ENCODE results near the gene GAD1.

GAD1 gene

GRCh38 chr2:170771421-170771937 lies 45.2 kb upstream of the GAD1 start:
- TF ChIP-seq EZH2phosphoT487 (IDR thresholded peaks at IDR 0.05; ENCODE audit: borderline replicate concordance) (no peak), CTCF (conservative IDR thresholded peaks at IDR 0.05; ENCODE audit: low read length) (no peak)

GRCh38 chr2:170772295-170772694 lies 44.4 kb upstream of the GAD1 start:
- Histone ChIP-seq H2AFZ (ENCODE audit: low read length) (no peak overlapping the region), H3K36me3 (ENCODE audit: insufficient read depth, low read length) (no peaks in the 10 kb centered on the region), H3K9ac (ENCODE audit: low read depth, low read length, poor library complexity, severe bottlenecking) (no peak overlapping the region), H3K4me2 (ENCODE audit: low read depth, low read length, poor library complexity, severe bottlenecking) (no peak overlapping the region), H3K4me1 (ENCODE audit: insufficient read depth, low read length, poor library complexity, severe bottlenecking) (no peaks in the 10 kb centered on the region), H3K9me2 (replicated peaks; ENCODE audit: low read depth, low read length) (no peaks in the 10 kb centered on the region), H3K4me3 (ENCODE audit: low read length, poor library complexity, severe bottlenecking) (no peak overlapping the region), H3K79me2 (ENCODE audit: insufficient read depth, low read length) (no peaks in the 10 kb centered on the region), H3F3A (ENCODE audit: low read depth) (no peaks in the 10 kb centered on the region), H3K27me3 (ENCODE audit: insufficient read depth, low read length, poor library complexity, severe bottlenecking) (no peaks in the 10 kb centered on the region), H3K9me3 (ENCODE audit: insufficient read depth, low read depth, low read length) (no peaks in the 10 kb centered on the region), H4K20me1 (ENCODE audit: insufficient read depth, low read length, poor library complexity, severe bottlenecking) (no peaks in the 10 kb centered on the region)
- no peak for TF ChIP-seq CTCF (conservative IDR thresholded peaks at IDR 0.05; ENCODE audit: low read length)
- no peak for TF ChIP-seq EZH2phosphoT487 (IDR thresholded peaks at IDR 0.05; ENCODE audit: borderline replicate concordance)

More at GRCh38 chr2:170771421-170771937, 45.2 kb upstream of the GAD1 start:
- Histone ChIP-seq H3K27me3 (ENCODE audit: insufficient read depth, low read length, poor library complexity, severe bottlenecking) (no peaks in the 10 kb centered on the region), H3K4me3 (ENCODE audit: low read length, poor library complexity, severe bottlenecking) (no peak overlapping the region), H3K4me1 (ENCODE audit: insufficient read depth, low read length, poor library complexity, severe bottlenecking) (no peaks in the 10 kb centered on the region), H3K4me2 (ENCODE audit: low read depth, low read length, poor library complexity, severe bottlenecking) (no peak overlapping the region), H3K79me2 (ENCODE audit: insufficient read depth, low read length) (no peaks in the 10 kb centered on the region), H4K20me1 (ENCODE audit: insufficient read depth, low read length, poor library complexity, severe bottlenecking) (no peaks in the 10 kb centered on the region), H3K9me3 (ENCODE audit: insufficient read depth, low read depth, low read length) (no peaks in the 10 kb centered on the region), H3K9me2 (replicated peaks; ENCODE audit: low read depth, low read length) (no peaks in the 10 kb centered on the region), H2AFZ (ENCODE audit: low read length) (no peak overlapping the region), H3F3A (ENCODE audit: low read depth) (no peaks in the 10 kb centered on the region), H3K9ac (ENCODE audit: low read depth, low read length, poor library complexity, severe bottlenecking) (no peak overlapping the region), H3K36me3 (ENCODE audit: insufficient read depth, low read length) (no peaks in the 10 kb centered on the region)

- Histone ChIP-seq H3K36me3 (ENCODE audit: insufficient read depth, low read length) (no peaks in the 10 kb centered on the region), H2AFZ (ENCODE audit: low read length) (no peak overlapping the region), H3K4me3 (ENCODE audit: low read length, poor library complexity, severe bottlenecking) (no peak overlapping the region), H3K9ac (ENCODE audit: low read depth, low read length, poor library complexity, severe bottlenecking) (no peak overlapping the region), H3K27me3 (ENCODE audit: insufficient read depth, low read length, poor library complexity, severe bottlenecking) (no peaks in the 10 kb centered on the region), H3K4me2 (ENCODE audit: low read depth, low read length, poor library complexity, severe bottlenecking) (no peak overlapping the region), H4K20me1 (ENCODE audit: insufficient read depth, low read length, poor library complexity, severe bottlenecking) (no peaks in the 10 kb centered on the region), H3K9me2 (replicated peaks; ENCODE audit: low read depth, low read length) (no peaks in the 10 kb centered on the region), H3K4me1 (ENCODE audit: insufficient read depth, low read length, poor library complexity, severe bottlenecking) (no peaks in the 10 kb centered on the region), H3K79me2 (ENCODE audit: insufficient read depth, low read length) (no peaks in the 10 kb centered on the region), H3F3A (ENCODE audit: low read depth) (no peaks in the 10 kb centered on the region), H3K9me3 (ENCODE audit: insufficient read depth, low read depth, low read length) (no peaks in the 10 kb centered on the region)
- TF ChIP-seq CTCF (conservative IDR thresholded peaks at IDR 0.05; ENCODE audit: low read length) (no peak), EZH2phosphoT487 (IDR thresholded peaks at IDR 0.05; ENCODE audit: borderline replicate concordance) (no peak)
These were observed 42.6 kb upstream of the GAD1 start for GRCh38 chr2:170774074-170774473.
